ENCODE results near the gene LIMA1.

The LIMA1 gene

DNA sequence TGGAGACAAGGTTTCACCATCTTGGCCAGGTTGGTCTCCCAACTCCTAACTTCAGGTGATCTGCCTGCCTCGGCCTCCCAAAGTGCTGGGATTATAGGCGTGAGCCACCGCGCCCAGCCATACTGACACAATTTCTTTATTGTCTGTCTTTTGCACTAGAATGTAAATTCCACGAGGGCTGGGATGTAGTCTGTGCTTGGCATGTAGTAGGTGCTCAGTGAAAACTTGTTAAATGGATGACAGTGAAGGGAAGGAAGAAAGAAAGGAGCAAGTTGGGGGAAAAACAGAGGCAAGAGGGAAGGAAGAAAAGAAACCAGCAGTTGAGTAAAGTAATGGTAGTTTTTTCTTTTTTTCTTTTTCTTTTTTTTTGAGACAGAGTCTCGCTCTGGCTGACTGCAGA is 53.1 kb downstream of the LIMA1 start:
- no peak overlapping the region for H3K27ac Mint-ChIP-seq
- H3K27me3 Mint-ChIP-seq (ENCODE audit: low read depth, poor library complexity): peaks cover 3% of the 10 kb centered on the region
- H3K4me1 Mint-ChIP-seq: peaks cover 7% of the 10 kb centered on the region
- DNase-seq: no peak
- no peak overlapping the region for H3K4me3 Mint-ChIP-seq
- H3K9me3 Mint-ChIP-seq: no peaks in the 10 kb centered on the region
- no peaks in the 10 kb centered on the region for H3K36me3 Mint-ChIP-seq (ENCODE audit: low read depth)
- TF ChIP-seq, protein P1, sequence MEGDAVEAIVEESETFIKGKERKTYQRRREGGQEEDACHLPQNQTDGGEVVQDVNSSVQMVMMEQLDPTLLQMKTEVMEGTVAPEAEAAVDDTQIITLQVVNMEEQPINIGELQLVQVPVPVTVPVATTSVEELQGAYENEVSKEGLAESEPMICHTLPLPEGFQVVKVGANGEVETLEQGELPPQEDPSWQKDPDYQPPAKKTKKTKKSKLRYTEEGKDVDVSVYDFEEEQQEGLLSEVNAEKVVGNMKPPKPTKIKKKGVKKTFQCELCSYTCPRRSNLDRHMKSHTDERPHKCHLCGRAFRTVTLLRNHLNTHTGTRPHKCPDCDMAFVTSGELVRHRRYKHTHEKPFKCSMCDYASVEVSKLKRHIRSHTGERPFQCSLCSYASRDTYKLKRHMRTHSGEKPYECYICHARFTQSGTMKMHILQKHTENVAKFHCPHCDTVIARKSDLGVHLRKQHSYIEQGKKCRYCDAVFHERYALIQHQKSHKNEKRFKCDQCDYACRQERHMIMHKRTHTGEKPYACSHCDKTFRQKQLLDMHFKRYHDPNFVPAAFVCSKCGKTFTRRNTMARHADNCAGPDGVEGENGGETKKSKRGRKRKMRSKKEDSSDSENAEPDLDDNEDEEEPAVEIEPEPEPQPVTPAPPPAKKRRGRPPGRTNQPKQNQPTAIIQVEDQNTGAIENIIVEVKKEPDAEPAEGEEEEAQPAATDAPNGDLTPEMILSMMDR (IDR thresholded peaks at IDR 0.05): no peak

DNA sequence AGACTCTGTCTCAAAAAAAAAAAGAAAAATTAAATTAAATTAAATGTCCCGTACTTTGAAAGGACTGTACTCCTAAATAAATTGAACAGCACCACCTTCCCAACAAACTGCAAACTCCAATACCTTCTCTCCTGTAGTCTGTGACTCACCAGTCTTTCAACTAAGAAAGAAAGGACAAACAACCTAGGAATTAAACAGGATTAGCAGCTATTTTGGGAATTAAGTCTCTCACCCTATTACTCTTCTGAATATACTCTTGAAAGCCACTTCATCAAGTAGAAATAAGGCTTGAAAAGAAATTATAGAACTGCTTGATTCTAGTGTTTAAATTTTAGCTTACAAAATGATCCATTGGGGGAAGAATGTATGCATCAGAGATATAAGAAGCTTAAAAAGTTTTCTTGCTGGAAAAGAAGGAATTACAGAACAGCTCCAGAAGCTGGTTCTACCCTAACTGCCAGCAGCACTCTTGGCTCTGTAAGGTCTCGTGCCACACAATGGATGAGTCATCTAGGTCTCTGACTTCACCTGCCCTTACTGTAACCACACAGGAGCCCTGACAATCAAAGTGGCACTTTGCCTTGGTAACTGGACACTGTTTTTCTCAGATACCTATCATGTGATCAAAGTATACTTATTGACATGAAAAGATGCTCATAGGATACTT is 59.2 kb downstream of the LIMA1 start:
- Mint-ChIP-seq H3K4me3 (no peak overlapping the region), H3K9me3 (no peaks in the 10 kb centered on the region), H3K36me3 (ENCODE audit: low read depth) (no peaks in the 10 kb centered on the region), H3K27ac (no peak overlapping the region), H3K27me3 (ENCODE audit: low read depth, poor library complexity) (peaks cover 3% of the 10 kb centered on the region), H3K4me1 (peaks cover 15% of the 10 kb centered on the region)
- TF ChIP-seq, protein P1 (IDR thresholded peaks at IDR 0.05): no peak
- DNase-seq: no peak

DNA sequence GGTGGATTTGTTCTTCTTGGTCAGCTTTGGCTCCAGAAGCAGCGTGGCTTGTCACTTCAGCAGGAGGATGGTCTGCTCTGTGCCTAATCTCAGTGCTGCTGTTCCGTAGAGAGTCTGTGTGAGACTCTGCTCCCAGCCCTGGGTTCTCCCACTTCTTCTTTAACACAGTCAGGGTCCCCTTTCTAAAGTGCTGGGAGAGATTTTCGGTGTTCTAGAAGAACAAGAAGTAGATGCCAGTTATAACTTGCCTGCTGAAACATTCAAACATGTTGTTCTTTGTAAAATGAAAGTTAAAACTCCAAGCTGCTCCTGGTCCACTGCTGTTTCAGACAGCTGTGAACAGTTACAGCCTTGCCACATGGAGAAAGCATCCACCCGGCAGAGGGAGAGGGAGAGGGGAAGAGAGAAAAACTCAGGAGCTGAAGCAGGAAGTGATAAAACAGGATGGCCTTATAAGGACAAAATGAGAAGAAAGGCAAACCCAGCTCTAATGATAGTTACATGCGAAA is 61.0 kb downstream of the LIMA1 start:
- Mint-ChIP-seq H3K27ac (no peak overlapping the region), H3K27me3 (ENCODE audit: low read depth, poor library complexity) (no peaks in the 10 kb centered on the region), H3K9me3 (no peaks in the 10 kb centered on the region), H3K36me3 (ENCODE audit: low read depth) (peaks cover 3% of the 10 kb centered on the region), H3K4me3 (no peak overlapping the region), H3K4me1 (peaks cover 18% of the 10 kb centered on the region)
- TF ChIP-seq, protein P1 (IDR thresholded peaks at IDR 0.05): no peak
- DNase-seq: peak; percentile 47

DNA sequence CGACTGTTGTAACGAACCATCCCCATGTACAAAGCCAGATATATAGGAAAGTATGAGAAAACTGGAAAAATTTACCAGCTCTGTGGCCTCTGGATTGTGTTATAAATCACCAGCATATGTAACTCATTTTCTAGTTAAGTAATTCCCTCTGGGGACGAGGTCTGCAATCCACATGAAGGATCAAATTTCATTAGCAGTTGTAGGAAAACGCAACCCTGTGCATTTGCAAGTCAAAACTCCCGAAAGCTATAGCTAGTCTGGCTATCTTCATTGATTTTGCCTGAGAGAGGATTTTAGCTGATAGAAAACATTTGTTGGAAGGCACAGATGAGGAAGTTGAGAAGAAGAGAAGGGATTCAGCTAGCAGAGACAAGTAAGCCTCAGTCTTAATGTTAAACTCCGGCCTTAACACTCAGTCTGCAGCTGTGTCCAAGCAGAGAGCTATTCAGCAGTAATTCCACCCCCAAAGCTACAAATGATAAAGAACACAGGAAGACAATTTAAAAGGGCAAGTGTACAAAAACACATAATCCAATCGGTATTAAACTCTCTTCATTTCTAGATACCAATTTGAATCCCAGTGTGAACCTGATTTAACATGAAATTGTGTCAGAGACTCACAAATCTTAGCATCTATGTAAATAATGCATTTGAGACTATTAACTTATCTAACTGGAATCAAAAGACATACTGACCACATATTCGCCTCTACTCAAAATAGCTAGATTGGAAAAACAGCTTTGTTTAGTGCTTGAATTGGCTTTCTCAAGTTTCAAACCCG is 61.9 kb downstream of the LIMA1 start:
- H3K4me3 Mint-ChIP-seq: no peak overlapping the region
- H3K36me3 Mint-ChIP-seq (ENCODE audit: low read depth): peaks cover 7% of the 10 kb centered on the region
- DNase-seq: no peak
- no peak overlapping the region for H3K27ac Mint-ChIP-seq
- TF ChIP-seq, protein P1 (IDR thresholded peaks at IDR 0.05): no peak
- no peaks in the 10 kb centered on the region for H3K9me3 Mint-ChIP-seq
- H3K27me3 Mint-ChIP-seq (ENCODE audit: low read depth, poor library complexity): no peaks in the 10 kb centered on the region
- H3K4me1 Mint-ChIP-seq: peaks cover 22% of the 10 kb centered on the region

DNA sequence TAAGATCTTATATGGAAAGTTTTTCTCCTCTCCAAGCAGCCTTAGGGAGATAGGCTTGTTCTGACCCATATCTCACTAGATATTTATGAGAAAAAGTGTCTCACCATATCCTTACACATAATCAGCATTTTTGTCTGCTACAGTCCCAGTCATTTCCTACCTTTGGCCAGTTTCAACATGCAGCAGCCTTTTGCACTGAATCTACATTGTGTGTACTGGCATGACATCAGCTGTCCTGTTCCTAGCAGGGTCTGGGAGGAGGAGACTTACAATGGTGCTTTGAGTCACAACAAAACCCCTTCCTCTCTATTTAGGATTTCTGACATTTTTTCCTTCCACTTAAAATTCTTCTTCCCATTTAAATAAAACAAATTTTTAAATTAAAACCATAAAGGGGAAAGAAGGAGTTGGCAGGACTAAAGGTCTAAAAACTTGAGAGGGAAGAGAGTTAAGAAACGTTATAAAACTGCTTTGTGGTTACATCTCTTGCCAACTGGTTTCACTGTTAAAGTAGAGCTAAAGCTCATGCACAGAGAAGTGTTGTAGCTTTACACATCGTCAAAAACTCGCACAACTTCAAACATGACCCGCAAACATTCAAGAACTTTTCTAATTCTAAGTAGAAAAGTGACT is 62.8 kb downstream of the LIMA1 start:
- H3K36me3 Mint-ChIP-seq (ENCODE audit: low read depth): peaks cover 7% of the 10 kb centered on the region

More for the DNA sequence above, 62.8 kb downstream of the LIMA1 start:
- Mint-ChIP-seq H3K27me3 (ENCODE audit: low read depth, poor library complexity) (no peaks in the 10 kb centered on the region), H3K4me1 (peaks cover 22% of the 10 kb centered on the region), H3K4me3 (no peak overlapping the region), H3K9me3 (no peaks in the 10 kb centered on the region), H3K27ac (no peak overlapping the region)
- TF ChIP-seq, protein P1 (IDR thresholded peaks at IDR 0.05): no peak
- DNase-seq: no peak
